DMS114 treated with DMSO at 0.1 percent for 48 hours (cell line): ENCODE measurements around the gene PIEZO2.

ENCODE experiments used
- DNase-seq: peaks from one replicate; lab custom pipeline; 2025; ENCODE audit not compliant: unreplicated experiment; lab: John Stamatoyannopoulos, UW

The PIEZO2 gene

DNA sequence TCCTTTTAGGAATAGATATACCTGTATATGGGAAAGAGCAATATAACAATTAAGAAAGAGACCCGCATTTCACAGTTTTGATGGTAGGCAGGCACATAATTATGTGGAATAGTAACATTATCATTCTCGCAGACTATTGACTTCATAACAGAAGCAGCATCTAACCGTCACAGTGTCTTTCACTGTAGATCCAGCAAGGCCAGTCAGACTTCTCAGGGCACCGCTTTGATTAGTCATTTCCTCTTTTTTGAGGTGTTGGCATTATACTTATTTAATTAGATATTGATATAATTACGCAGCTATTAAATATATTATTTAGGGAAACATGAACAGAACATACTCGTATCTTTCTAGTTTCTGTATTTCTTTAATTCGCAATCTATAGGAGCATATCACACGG, 447.2 kb downstream of the PIEZO2 start:
- DNase-seq, result no peak

GRCh38 chr18:10690366-10690765, 459.0 kb downstream of the PIEZO2 start:
- DNase-seq, result no peak

DNA sequence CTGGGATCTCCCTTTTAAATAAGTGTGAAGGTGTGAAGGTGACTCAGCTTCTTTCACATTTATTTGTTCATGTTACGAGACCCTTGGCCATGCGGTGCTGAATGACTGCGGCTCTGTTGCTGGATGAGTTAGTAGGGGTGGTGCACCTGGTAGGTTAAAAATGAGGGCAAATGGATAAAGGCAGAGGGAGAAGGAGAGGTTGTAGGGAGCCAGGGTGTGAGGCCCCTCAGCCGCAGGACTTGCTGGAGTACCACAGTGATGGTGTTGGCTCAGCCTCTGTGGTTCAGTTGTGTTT, 459.4 kb downstream of the PIEZO2 start:
- no peak for DNase-seq

- DNase-seq, result no peak
These were observed 459.9 kb downstream of the PIEZO2 start for GRCh38 chr18:10689236-10690034.

- no peak for DNase-seq
These were observed 460.6 kb downstream of the PIEZO2 start for GRCh38 chr18:10688766-10689165.

GRCh38 chr18:10687161-10687925, 462.0 kb downstream of the PIEZO2 start:
- no peak for DNase-seq

DNA sequence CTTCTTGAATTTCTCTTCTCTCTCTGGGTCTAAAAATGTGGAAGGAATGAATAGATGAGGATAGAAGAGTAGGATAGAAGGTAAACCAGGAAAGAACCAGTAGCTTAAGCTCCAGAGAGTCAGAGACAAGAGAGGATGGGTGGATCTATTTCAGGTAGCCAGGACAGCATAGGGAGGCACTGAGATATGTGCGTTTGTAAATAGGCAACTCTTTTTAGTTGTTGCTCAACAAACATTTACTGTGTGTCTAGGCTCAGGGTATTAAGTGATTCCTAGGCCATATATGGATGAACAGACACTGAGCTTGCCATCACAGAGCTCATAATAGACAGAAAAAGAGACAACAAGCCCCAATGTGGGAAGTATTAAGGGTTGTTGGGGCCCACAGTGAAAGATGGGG, 463.1 kb downstream of the PIEZO2 start:
- no peak for DNase-seq

DNA sequence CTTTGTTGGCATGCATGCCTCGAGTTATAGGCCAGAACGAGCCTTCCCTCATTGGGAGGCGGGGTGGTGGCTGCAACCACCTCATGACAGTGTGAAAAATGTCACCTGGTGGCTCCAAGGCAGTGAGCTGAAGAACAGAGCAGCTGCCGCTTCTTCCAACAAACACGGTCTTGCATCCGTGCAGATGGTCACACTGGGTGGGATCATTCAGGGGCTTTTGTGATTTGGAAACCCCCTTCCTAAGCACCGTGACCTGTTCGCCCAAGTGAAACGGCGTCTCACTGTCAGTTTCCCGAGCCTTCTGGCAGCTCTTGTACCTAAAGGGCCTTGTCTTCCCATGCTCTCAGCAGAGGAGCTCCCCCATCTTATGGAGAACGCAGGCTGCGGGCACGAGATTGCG, 463.9 kb downstream of the PIEZO2 start:
- DNase-seq, result no peak

DNA sequence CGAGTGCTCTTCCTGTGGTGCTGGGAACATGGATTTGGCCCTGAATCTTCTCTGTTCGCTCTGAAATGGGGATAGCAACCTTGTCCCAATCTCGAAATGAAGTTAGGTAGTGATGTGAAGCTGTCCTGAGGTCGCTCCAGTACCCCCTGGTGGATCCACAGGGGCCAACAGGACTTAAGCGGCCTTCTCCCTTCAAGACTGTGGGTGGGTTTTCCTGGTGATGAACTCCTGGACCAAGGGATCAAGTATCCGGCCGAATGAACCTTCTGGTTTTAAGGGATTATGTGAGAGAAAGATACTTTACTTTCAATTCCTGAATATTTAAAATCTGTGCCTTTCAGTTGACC, 467.0 kb downstream of the PIEZO2 start:
- DNase-seq, result no peak

GRCh38 chr18:10681581-10682367, 467.6 kb downstream of the PIEZO2 start:
- DNase-seq, result no peak

- no peak for DNase-seq
These were observed 469.1 kb downstream of the PIEZO2 start for GRCh38 chr18:10680271-10680596.

- DNase-seq, result no peak
These were observed 469.7 kb downstream of the PIEZO2 start for GRCh38 chr18:10679557-10680270.

DNA sequence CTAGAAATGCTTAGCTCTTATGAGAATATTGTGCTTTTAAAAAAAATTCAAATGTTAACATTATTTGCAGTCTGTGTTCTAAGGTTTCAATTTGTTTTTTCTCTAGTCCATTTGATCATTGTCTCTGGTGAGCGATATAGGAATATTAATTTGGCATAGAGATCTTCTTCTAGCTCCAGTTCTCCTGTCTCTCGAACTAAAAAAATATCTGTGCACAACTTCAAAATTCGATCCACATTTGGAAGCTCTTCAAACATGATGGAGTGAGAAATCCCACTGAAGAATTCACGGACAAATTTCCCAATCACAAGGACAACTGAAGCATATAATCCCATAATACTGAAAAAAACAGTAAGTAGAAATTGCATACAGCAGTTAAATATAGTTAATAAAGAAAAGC, 477.9 kb downstream of the PIEZO2 start:
- DNase-seq, result no peak

DNA sequence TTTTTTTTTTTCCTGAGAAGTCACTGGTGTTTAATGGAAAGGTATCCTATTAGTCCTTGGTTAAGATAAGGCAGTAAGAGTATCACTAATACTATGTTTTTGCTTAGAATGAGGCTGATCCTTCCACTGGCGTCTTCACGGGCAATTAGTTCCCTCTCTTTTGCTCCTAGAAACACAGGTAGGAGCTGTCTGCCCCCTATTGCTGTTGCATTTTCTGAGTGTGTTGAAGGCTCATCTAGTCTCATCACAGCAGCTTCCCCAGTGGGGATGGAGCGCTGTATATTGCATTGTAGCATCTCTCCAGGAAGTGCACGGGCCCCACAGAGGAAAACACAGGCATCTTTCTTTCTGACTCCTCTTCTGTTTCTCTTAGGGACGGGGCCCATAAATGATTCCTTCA, 478.5 kb downstream of the PIEZO2 start:
- DNase-seq, result no peak

- no peak for DNase-seq
These were observed 479.8 kb downstream of the PIEZO2 start for GRCh38 chr18:10669441-10670100.

DNA sequence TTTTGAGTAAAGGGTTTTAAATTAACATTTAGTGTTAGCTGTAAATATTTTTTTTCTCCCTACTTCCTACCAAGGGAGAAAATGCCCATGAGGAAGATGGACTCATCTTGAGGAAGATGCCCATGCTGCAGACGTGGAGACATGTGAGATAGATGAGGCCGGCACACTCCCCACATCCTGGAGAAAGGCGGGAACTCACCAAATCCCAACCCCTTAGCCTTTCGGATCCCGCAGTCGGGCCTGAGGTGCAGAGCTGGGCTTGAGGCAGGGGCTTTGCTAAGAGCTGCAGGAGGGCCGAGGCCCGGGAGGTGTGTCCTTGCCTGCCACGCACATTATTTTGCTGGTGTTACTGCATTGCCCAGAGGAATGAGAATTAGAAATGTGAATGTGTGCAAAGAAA, 485.6 kb downstream of the PIEZO2 start:
- DNase-seq, result no peak

DNA sequence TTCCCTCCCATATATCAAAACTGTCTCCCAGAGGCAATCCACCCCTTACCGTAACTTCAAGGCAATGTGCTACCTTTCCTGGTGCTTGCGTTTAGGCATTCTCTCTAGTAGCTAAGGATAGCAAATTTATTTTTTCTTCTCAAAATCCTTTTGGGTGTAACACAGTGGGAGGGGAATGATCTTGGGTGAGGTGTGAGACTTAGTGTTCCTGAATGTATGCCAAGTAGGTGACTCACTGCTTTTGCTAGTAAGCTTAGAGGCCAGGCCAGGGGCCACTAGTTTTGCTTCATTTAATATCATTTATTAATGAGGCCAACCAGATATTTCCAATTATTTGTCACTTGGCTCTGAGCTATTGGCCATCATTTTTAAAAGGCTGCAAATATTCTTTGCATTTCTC, 488.1 kb downstream of the PIEZO2 start:
- DNase-seq, result no peak

GRCh38 chr18:10660179-10660884, 489.0 kb downstream of the PIEZO2 start:
- no peak for DNase-seq

GRCh38 chr18:10659594-10659993, 489.8 kb downstream of the PIEZO2 start:
- DNase-seq, result no peak

DNA sequence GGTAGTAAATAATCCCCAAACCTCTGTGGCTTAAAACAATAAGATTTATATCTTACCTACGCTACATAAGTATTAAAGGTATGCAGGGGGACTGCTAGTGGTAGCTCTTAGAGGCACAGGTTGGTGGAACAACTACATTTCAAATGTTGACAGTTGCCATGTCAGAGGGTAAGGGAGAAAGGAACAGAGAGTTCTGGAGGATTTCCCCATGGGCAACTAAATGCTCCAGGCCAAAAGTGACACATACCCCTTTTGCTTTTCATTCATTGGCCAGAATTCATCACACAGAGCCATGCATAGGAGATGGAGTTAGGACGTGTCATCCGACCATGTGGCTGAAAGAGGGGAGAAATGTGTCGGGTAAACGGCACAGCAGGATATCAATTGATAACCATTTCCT, 490.4 kb downstream of the PIEZO2 start:
- DNase-seq, result no peak
